Fibroblast of lung (primary cell): Measurements from ENCODE around the gene ROBO2.

Source experiments
- EZH2 ChIP-seq: IDR thresholded peaks from 2 replicates; pipeline ENCODE4 v1.5.1; 2012; ENCODE audit warnings: low read length, control low read depth, mild to moderate bottlenecking; ENCODE audit errors: missing control alignments
- TF ChIP-seq, protein P1 (sequence below), 2 donors: IDR thresholded peaks in 1 of 2; conservative IDR thresholded peaks in 1 of 2; 1 replicate in 1 of 2; 2 replicates in 1 of 2; pipeline ENCODE4 v1.5.1; 2011 to 2012; ENCODE audit warnings: low read length in 2 of 2, control low read depth in 1 of 2, inconsistent platforms in 1 of 2, low read depth in 1 of 2, mild to moderate bottlenecking in 1 of 2

DNA sequence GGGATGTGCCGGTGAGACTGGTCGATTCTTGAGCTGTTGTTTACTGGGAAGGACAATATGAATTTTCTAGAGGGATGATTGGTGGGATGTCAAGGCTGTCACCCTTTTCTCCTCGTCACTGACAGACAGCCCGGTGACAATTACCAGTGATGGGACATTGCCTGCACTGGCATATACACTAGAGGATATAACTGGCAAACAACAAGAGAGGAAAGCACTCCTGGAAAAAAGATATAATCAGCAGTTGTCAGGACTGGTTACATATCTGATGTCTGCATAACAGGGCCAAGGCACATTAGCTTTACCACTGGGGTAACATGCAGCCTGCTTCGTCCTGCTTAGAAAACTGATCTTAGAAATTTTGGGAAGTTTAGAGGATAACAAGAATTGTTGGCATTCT lies 131.1 kb downstream of the ROBO2 start:
- TF ChIP-seq, protein P1, sequence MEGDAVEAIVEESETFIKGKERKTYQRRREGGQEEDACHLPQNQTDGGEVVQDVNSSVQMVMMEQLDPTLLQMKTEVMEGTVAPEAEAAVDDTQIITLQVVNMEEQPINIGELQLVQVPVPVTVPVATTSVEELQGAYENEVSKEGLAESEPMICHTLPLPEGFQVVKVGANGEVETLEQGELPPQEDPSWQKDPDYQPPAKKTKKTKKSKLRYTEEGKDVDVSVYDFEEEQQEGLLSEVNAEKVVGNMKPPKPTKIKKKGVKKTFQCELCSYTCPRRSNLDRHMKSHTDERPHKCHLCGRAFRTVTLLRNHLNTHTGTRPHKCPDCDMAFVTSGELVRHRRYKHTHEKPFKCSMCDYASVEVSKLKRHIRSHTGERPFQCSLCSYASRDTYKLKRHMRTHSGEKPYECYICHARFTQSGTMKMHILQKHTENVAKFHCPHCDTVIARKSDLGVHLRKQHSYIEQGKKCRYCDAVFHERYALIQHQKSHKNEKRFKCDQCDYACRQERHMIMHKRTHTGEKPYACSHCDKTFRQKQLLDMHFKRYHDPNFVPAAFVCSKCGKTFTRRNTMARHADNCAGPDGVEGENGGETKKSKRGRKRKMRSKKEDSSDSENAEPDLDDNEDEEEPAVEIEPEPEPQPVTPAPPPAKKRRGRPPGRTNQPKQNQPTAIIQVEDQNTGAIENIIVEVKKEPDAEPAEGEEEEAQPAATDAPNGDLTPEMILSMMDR (conservative IDR thresholded peaks at IDR 0.05 in 1 of 2, IDR thresholded peaks at IDR 0.05 in 1 of 2; ENCODE audit: low read depth in 1 of 2, low read length in 2 of 2), result no peak
- TF ChIP-seq EZH2, result no peak
